HepG2 (cell line): Measurements from ENCODE around the gene DELE1.

Source experiments
- ATM ChIP-seq: fragments of 450-650 bp; IDR thresholded peaks from 2 replicates; pipeline ENCODE4 v1.7.1; 2017; ENCODE audit warnings: mild to moderate bottlenecking, borderline replicate concordance
- CTCF ChIP-seq: sonication (generic); formaldehyde crosslinking; IDR thresholded peaks from 2 replicates; pipeline ENCODE4 v1.5.0; 2020; ENCODE audit warnings: mild to moderate bottlenecking, missing genetic modification reagents, moderate library complexity
- HNRNPUL1 ChIP-seq: fragments of 200-400 bp; formaldehyde crosslinking; IDR thresholded peaks from 2 replicates; pipeline ENCODE4 v1.6.1; 2017; ENCODE audit warnings: low read depth, mild to moderate bottlenecking, low read length, moderate library complexity
- IKZF5 ChIP-seq: IDR thresholded peaks from 2 replicates; pipeline ENCODE4 v1.6.1; 2018; ENCODE audit warnings: missing genetic modification reagents, mild to moderate bottlenecking, missing compliant biosample characterization
- MAZ ChIP-seq, 2 experiments: sonication (generic) in 1 of 2; formaldehyde crosslinking in 1 of 2; IDR thresholded peaks; 2 replicates each; pipeline versions ENCODE4 v1.5.0 to v1.6.1; 2012 to 2020; ENCODE audit warnings: low read depth in 2 of 2, mild to moderate bottlenecking in 2 of 2, borderline replicate concordance in 1 of 2, improper control_type of control experiment in 1 of 2, low read length in 1 of 2, missing genetic modification reagents in 1 of 2, moderate library complexity in 1 of 2
- SIN3B ChIP-seq: fragments of 150-350 bp; IDR thresholded peaks from 2 replicates; pipeline ENCODE4 v1.6.1; 2014; ENCODE audit warnings: low read length
- TAF15 ChIP-seq: fragments of 200-400 bp; formaldehyde crosslinking; IDR thresholded peaks from one replicate; pipeline ENCODE4 v1.6.1; 2018; ENCODE audit warnings: mild to moderate bottlenecking, low read depth, low read length; ENCODE audit not compliant: poor library complexity, severe bottlenecking
- TCF12 ChIP-seq, 2 experiments: fragments of 450-650 bp in 1 of 2; sonication (generic) in 1 of 2; formaldehyde crosslinking in 1 of 2; IDR thresholded peaks; 2 replicates each; pipeline versions ENCODE4 v1.6.1 to v1.8.0; 2017 to 2022; ENCODE audit warnings: antibody characterized with exemption in 1 of 2, mild to moderate bottlenecking in 1 of 2, missing genetic modification reagents in 1 of 2, moderate library complexity in 1 of 2
- YY1 ChIP-seq: IDR thresholded peaks from 2 replicates; pipeline ENCODE4 v1.6.1; 2011; ENCODE audit warnings: low read length, low read depth, moderate library complexity, mild to moderate bottlenecking; ENCODE audit not compliant: insufficient read depth, insufficient replicate concordance
- ZFAT ChIP-seq: sonication (generic); formaldehyde crosslinking; conservative IDR thresholded peaks from 2 replicates; pipeline ENCODE4 v1.8.1; 2023; ENCODE audit warnings: missing genetic modification reagents, inconsistent platforms
- ZNF205 ChIP-seq: IDR thresholded peaks from 2 replicates; pipeline ENCODE4 v1.6.1; 2018; ENCODE audit warnings: missing biosample characterization, missing genetic modification reagents
- ZNF354B ChIP-seq: sonication (generic); formaldehyde crosslinking; IDR thresholded peaks from 2 replicates; pipeline ENCODE4 v1.8.0; 2022; ENCODE audit warnings: mild to moderate bottlenecking, missing genetic modification reagents
- ZNF639 ChIP-seq: conservative IDR thresholded peaks from 2 replicates; pipeline ENCODE4 v1.6.1; 2018; ENCODE audit warnings: missing genetic modification reagents
- ZNF713 ChIP-seq: sonication (generic); formaldehyde crosslinking; IDR thresholded peaks from 2 replicates; pipeline ENCODE4 v1.4.0; 2020; ENCODE audit warnings: mild to moderate bottlenecking, missing genetic modification reagents

GRCh38 chr5:141897425-141897824 lies 26.2 kb upstream of the DELE1 start:
- TF ChIP-seq CTCF (CRISPR knock-in tag) (no peak), IKZF5 (CRISPR knock-in tag) (no peak), ZNF713 (CRISPR knock-in tag) (no peak), TCF12 (IDR thresholded peaks at IDR 0.05) (no peak), TCF12 (CRISPR knock-in tag; IDR thresholded peaks at IDR 0.05) (no peak), ZNF639 (CRISPR knock-in tag) (no peak), ZNF205 (no peak), MAZ (IDR thresholded peaks at IDR 0.05; ENCODE audit: borderline replicate concordance, low read depth, low read length) (no peak), MAZ (CRISPR knock-in tag; IDR thresholded peaks at IDR 0.05; ENCODE audit: low read depth) (no peak), ZFAT (CRISPR knock-in tag) (no peak), ZNF354B (CRISPR knock-in tag) (no peak), TAF15 (no peak), ATM (no peak), SIN3B (no peak), HNRNPUL1 (no peak), YY1 (no peak)
